ENCODE measurements around the gene C3orf20.

The C3orf20 gene

DNA sequence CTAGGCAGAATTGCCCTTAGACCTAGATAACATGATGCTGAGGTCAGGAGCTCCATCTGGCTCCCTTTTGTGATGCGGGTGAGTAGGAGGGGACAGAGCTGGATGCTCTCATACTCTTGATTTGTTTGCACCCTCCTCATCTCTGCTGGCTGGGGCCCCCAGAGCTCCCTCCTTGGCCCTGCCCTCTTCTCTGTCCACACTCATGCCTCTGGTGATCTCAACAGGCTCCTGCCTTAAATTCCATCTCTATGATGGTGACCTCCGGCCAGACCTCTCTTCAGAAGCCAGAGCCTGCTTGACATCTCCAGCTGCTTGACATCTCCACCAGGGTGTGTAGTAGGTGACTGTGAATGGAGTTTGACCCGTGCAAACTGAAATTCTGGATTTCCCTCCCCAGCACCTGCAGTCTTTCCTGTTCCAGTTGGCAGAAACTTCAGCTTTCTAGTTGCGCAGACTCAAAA is 139.5 kb downstream of the C3orf20 start:
- no peaks in the 10 kb centered on the region for H3K79me2 ChIP-seq
- H3K27ac ChIP-seq: no peak overlapping the region
- TF ChIP-seq, protein P1, sequence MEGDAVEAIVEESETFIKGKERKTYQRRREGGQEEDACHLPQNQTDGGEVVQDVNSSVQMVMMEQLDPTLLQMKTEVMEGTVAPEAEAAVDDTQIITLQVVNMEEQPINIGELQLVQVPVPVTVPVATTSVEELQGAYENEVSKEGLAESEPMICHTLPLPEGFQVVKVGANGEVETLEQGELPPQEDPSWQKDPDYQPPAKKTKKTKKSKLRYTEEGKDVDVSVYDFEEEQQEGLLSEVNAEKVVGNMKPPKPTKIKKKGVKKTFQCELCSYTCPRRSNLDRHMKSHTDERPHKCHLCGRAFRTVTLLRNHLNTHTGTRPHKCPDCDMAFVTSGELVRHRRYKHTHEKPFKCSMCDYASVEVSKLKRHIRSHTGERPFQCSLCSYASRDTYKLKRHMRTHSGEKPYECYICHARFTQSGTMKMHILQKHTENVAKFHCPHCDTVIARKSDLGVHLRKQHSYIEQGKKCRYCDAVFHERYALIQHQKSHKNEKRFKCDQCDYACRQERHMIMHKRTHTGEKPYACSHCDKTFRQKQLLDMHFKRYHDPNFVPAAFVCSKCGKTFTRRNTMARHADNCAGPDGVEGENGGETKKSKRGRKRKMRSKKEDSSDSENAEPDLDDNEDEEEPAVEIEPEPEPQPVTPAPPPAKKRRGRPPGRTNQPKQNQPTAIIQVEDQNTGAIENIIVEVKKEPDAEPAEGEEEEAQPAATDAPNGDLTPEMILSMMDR (IDR thresholded peaks at IDR 0.05): no peak
- H3K36me3 ChIP-seq (ENCODE audit: control insufficient read depth, insufficient read depth, low read length): no peaks in the 10 kb centered on the region
- no peak overlapping the region for H3K9ac ChIP-seq
- no peaks in the 10 kb centered on the region for H3K4me1 ChIP-seq
- H3K9me3 ChIP-seq (ENCODE audit: control insufficient read depth, low read length): no peaks in the 10 kb centered on the region
- H3K4me2 ChIP-seq (ENCODE audit: low read length): no peak overlapping the region
- H3K27me3 ChIP-seq (ENCODE audit: control insufficient read depth, insufficient read depth, low read length): no peaks in the 10 kb centered on the region
- no peak overlapping the region for H2AFZ ChIP-seq
- no peak overlapping the region for H3K4me3 ChIP-seq (ENCODE audit: low read depth, low read length)

DNA sequence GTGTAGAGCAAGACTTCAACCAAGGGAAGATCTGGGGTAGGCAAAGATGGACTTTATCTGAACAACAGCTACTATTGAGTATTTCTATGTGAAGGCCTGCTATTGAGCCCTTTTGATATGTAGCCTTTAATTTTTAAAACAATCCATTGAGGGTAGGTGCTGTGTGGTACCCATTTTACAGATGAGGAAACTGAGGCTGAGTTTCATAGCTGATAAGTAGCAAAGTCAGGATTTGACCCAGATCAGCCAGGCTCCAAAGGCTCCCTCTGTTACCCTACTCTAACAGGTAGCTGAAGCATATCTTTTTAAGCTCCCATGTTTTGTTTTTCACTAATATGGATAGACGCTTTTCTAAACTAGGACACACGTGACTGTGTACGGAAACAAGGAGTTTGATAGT is 141.4 kb downstream of the C3orf20 start:
- TF ChIP-seq, protein P1 (IDR thresholded peaks at IDR 0.05): no peak
- H3K4me1 ChIP-seq: no peaks in the 10 kb centered on the region
- no peaks in the 10 kb centered on the region for H3K27me3 ChIP-seq (ENCODE audit: control insufficient read depth, insufficient read depth, low read length)
- H3K79me2 ChIP-seq: no peaks in the 10 kb centered on the region
- H2AFZ ChIP-seq: no peak overlapping the region
- no peak overlapping the region for H3K9ac ChIP-seq
- no peaks in the 10 kb centered on the region for H3K36me3 ChIP-seq (ENCODE audit: control insufficient read depth, insufficient read depth, low read length)
- H3K4me2 ChIP-seq (ENCODE audit: low read length): no peak overlapping the region
- H3K9me3 ChIP-seq (ENCODE audit: control insufficient read depth, low read length): no peaks in the 10 kb centered on the region
- no peak overlapping the region for H3K27ac ChIP-seq
- H3K4me3 ChIP-seq (ENCODE audit: low read depth, low read length): no peak overlapping the region

DNA sequence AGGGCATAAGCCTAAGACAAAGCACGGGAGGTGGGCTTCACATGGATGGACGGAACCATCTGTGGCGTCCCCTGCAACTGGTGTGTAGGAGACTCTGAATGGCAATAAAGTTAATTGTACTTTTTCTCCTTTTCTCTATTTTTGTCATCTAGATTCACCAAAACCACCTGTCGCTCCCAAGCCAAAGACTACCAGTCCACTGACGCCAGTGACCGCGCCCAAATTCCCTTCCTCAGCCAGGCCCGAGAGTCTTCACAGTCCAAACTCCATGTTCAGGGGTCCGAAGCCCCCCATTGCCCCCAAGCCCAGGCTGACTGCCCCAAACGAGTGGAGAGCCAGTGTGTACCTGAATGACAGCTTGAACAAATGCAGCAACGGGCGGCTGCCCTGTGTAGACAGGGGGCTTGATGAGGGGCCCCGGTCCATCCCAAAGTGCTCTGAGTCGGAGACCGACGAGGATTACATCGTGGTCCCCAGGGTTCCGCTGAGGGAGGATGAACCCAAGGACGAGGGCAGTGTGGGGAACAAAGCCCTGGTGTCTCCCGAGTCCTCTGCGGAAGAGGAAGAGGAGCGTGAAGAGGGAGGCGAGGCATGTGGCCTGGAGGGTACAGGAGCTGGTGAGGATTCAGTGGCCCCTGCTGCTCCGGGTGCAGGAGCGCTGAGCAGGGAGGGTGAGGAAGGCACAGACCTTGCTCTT is 144.0 kb downstream of the C3orf20 start, which contains the start of gene FGD5:
Gene FGD5, plus strand, starts transcription at position 159 of the 697 bp plus-strand sequence. Its CDS starts 110 bp downstream, at position 269.
- Histone ChIP-seq H3K36me3 (ENCODE audit: control insufficient read depth, insufficient read depth, low read length) (no peaks in the 10 kb centered on the region), H3K4me3 (ENCODE audit: low read depth, low read length) (no peak within 1 kb of the TSS), H3K9ac (no peak within 1 kb of the TSS), H3K4me2 (ENCODE audit: low read length) (no peak within 1 kb of the TSS), H3K9me3 (ENCODE audit: control insufficient read depth, low read length) (no peaks in the 10 kb centered on the region), H3K4me1 (no peaks in the 10 kb centered on the region), H3K27me3 (ENCODE audit: control insufficient read depth, insufficient read depth, low read length) (no peaks in the 10 kb centered on the region), H2AFZ (no peak within 1 kb of the TSS), H3K27ac (no peak within 1 kb of the TSS), H3K79me2 (no peaks in the 10 kb centered on the region)
- TF ChIP-seq, protein P1 (IDR thresholded peaks at IDR 0.05): no peak

DNA sequence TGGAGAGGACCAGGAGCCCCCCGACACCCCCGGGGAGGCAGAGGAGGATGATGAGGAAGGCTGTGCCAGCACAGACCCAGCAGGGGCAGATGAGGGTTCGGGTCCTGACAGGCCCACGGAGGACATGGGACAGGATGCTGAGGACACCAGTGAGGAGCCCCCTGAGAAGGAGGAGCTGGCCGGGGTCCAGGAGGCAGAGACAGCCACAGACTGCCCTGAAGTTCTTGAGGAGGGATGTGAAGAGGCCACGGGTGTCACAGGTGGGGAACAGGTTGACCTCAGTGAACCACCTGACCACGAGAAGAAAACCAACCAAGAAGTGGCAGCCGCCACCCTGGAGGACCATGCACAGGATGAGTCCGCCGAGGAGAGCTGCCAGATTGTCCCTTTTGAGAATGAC is 144.7 kb downstream of the C3orf20 start:
- no peak overlapping the region for H2AFZ ChIP-seq
- no peak overlapping the region for H3K4me2 ChIP-seq (ENCODE audit: low read length)
- H3K4me3 ChIP-seq (ENCODE audit: low read depth, low read length): no peak overlapping the region
- no peak overlapping the region for H3K27ac ChIP-seq
- TF ChIP-seq, protein P1 (IDR thresholded peaks at IDR 0.05): no peak
- no peaks in the 10 kb centered on the region for H3K27me3 ChIP-seq (ENCODE audit: control insufficient read depth, insufficient read depth, low read length)
- no peaks in the 10 kb centered on the region for H3K36me3 ChIP-seq (ENCODE audit: control insufficient read depth, insufficient read depth, low read length)
- H3K79me2 ChIP-seq: no peaks in the 10 kb centered on the region
- H3K4me1 ChIP-seq: no peaks in the 10 kb centered on the region
- H3K9ac ChIP-seq: no peak overlapping the region
- no peaks in the 10 kb centered on the region for H3K9me3 ChIP-seq (ENCODE audit: control insufficient read depth, low read length)

DNA sequence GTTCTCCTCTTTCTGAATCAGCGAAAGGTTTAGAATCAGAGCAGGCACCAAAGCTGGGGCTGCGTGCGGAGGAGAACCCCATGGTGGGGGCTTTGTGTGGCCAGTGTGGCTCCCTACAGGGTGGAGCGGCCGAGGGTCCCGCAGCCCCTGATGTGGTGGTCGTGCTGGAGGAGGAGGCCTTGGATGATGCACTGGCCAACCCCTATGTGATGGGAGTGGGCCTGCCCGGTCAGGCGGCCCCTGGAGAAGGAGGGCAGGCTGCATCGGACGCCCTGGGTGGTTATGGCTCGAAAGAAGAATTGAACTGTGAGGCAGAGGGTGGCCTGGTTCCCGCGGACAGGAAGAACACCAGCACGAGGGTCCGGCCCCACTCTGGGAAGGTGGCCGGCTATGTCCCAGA is 145.2 kb downstream of the C3orf20 start:
- Histone ChIP-seq H3K79me2 (no peaks in the 10 kb centered on the region), H3K4me2 (ENCODE audit: low read length) (no peak overlapping the region), H3K9me3 (ENCODE audit: control insufficient read depth, low read length) (no peaks in the 10 kb centered on the region), H2AFZ (no peak overlapping the region), H3K27ac (no peak overlapping the region), H3K36me3 (ENCODE audit: control insufficient read depth, insufficient read depth, low read length) (no peaks in the 10 kb centered on the region), H3K4me1 (no peaks in the 10 kb centered on the region), H3K27me3 (ENCODE audit: control insufficient read depth, insufficient read depth, low read length) (no peaks in the 10 kb centered on the region), H3K9ac (no peak overlapping the region), H3K4me3 (ENCODE audit: low read depth, low read length) (no peak overlapping the region)
- TF ChIP-seq, protein P1 (IDR thresholded peaks at IDR 0.05): no peak

All from parathyroid adenoma (tissue), 2 donors.